Stromal cell of bone marrow (primary cell): ENCODE results near the gene ZNF665.
"Not testable (repeated sequence)": the region's sequence is repeated elsewhere in the genome, so short reads cannot be mapped to it uniquely, and the experiment has no call there.

Experiments used
- DNase-seq: peaks from one replicate; pipeline ENCODE4 v3.0.0-alpha.2; 2012; ENCODE audit warnings: low read depth

The ZNF665 gene

DNA sequence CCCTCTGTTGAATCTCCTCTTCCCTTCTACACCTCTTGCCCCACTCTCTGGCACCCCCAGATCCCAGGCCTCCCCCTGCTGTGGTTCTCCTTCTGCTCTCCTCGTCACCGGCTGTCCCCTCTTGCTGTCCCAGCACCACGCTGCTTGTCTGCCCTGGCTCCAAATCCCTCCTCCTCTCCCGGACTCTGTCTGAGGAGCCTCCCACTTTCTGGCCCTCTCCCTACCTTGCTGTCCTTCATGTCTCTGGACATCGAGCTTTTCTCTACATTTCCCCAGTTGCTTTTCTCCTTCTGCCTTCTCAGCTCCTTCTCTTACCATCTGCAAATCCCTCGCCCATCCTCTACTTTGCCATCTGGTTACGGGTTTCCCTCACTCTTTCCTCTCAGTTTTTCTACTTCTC, 35.5 kb downstream of the ZNF665 start:
- DNase-seq, result no peak

DNA sequence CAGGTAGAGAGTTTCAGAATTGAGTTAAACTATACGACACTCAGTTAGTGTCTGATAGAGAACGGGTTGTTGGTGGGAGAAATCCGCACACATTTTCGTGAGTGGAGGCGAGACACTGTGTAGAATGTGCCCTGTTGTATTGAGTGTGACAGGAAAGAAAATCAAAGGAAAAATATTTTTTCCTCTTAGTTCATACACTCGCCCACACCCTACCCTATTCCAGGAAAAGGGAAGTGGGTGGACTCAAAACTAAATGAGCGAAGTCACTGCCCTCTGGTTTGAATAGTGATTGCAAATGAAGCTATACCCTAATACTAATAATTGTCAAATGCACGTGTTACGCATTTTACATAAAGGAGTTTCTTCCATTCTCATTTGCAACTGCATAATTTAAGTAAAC, 36.3 kb downstream of the ZNF665 start:
- no peak for DNase-seq

DNA sequence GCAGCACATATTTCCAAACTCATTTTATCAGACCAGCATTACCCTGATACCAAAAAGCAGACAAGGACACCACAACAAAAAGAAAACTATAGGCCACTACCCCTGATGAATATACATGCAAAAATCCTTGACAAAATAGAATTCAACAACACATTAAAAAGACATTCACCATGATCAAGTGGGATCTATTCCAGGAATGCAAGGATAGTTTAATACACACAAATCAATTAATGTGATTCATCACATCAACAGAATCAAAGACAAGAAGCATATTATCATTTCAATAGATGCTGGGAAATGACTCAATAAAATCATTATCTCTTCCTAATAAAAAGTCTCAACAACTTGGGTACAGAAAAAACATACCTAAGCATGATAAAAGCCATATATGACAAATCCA, 45.5 kb downstream of the ZNF665 start:
- no peak for DNase-seq

DNA sequence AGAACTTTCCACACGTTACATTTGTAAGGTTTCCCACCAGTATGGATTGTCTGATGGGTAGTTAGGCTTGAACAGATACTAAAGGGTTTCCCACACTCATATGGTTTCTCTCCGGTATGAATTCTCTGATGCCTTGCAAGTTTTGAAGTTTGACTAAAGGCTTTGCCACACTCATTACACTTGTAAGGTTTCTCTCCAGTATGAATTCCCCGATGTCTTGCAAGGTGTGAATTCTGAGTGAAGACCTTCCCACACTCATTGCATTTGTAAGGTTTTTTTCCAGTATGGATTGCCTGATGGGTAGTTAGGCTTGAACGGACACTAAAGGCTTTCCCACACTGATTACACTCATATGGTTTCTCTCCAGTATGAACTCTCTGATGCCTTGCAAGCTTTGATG, 52.8 kb downstream of the ZNF665 start:
- DNase-seq, result no peak

DNA sequence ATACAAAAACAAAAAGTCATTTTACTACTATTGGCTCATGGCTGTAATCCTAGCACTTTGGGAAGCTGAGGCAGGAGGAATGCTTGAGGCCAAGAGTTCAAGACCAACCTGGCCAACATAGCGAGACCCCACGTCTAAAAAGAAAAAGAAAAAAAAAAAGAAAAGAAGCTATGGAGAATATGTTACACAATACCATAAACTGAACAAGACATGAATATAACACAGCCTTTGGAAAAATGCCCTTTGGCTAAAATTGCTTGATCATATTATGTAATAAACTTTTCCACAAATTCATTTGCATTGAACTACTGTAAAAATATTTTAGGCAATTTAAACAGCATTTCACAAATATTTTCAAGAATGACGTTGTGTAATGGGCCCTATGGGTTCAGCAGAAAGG, 56.7 kb downstream of the ZNF665 start:
- DNase-seq, result no peak

DNA sequence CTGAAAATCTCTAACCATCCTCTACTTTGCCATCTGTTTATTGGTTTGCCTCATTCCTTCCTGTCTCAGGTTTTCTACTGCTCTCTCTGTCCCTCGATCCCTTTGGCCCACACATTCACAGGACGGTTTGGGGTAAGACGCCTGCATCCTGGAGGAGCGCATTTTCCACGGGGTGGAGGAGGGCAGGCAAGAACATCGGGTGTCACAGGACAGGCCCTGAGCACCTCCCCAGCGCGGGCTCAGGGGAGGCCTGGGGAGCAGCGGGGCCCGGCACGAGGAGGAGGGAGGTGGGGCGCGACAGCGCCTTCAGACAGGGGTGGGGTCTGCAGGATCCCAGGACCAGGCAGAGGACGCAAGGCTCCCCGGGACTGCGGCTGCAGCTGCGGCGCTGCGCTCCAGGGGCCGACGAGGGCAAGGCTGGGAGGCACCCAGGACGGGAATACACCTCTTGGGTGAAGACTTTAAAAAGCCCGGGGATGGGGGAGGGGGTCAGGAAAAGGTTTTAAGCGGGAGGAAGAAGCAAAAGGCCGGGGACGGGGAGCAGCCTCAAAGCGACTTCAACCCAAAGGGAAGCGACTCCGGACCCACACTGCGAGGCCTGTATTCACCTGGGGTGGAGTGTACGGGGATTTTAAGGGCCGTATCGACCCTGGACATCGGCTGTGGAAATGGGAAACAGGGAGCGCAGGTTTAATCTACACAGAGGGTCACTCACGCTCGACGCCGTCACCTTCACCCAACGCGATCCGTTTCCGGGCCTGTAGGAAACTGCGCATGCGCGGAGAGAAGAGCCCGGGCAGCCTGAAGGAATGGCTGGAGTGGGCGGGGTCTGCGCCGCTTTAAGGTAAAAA, 60.8 kb downstream of the ZNF665 start, which contains the start of gene ZNF415:
TSS of gene ZNF415 (minus strand) at position 770 of the 851 bp plus-strand sequence. CDS start 10,234 bp downstream, outside the sequence.
- DNase-seq, result peak; percentile 67

DNA sequence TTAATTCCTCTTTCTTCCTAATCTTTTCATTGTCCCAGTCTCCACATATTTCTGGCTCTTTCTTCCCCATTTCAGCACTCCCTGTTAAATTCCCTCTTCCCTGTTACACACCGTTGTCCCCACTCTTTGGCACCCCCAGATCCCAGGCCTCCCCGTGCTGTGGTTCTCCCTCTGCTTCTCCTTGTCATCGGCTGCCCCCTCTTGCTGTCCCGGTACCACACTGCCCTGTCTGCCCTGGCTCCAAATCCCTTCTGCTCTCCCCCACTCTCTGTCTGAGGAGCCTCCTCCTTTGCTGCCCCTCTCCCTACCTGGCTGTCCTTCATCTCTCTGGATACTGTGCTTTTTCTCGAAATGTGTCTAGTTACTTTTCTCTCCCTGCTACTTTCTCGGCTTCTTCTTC, 61.4 kb downstream of the ZNF665 start:
- no peak for DNase-seq

DNA sequence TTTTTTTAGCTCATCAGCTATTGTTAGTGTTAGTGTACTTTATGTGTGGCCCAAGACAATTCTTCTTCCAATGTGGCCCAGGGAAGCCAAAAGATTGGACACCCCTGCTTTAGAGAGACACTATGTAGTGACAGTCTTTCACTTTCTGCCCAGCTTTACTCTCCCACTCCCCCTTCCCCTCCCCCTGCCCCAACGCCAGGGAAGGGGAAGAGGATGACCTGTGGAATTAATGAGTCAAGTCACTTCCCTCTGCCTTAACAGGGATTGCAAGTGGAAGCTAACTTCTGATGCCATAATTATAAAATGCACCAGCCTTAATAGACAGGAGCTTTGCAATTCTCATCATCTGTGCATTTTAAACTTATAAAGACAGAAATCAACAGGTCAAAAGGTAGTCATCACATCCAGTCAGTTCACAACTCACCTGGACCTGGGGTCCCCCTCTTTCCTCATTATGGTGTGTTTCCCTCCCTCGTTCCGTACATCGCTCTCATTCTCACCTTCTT, 62.0 kb downstream of the ZNF665 start:
- no peak for DNase-seq

DNA sequence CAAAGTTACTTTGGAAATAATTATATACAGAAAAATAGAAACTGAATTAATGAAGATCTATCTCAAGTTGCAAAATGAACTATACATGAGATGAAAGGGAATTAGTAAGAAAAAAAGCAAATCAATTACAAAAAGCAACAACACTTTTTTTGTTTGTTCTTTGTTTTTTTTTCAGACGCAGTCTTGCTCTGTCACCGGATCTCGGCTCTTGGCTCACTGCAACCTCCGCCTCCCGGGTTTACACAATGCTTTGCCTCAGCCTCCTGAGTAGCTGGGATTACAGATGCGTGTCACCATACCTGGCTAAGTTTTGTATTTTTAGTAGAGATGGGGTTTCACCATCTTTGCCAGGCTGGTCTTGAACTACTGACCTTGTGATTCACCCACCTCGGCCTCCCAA, 62.7 kb downstream of the ZNF665 start:
- DNase-seq, result no peak

DNA sequence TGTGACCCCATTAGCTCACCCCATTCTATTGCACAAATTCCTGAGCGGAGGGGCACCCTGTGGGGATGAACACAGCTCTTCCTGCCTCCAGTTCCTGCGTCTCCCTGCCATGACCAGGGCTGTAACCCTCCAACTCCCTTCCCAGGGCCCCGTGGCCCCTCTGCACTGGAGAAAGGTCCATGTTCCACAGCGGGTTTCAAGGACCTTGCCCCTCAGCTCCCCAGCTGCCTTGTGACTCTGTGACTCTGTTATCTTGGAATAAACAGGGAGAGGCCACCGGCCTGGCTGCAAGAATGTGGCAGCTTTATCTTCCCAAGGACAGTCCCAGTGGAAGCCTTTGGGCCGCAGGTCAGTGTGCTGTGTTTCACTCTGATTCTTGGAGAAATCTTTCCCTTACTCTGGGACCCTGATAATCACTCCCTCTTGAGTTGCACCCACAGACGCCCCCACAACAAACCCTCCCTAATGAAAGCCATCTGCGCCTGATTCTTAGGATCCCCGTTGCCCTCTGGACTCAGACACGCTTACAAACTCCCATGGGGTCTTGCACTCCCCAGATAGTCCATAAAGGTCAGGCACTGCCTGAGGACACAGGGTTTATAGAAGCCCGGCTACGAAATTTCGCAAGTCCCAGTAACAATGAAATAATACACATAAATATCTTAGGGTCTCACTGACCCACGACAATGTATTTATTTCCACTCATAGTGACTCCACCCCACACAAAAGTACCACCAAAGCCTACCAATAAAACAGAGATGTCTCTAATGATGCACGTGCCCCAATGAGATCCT, 66.2 kb downstream of the ZNF665 start:
- not testable (repeated sequence) for DNase-seq

DNA sequence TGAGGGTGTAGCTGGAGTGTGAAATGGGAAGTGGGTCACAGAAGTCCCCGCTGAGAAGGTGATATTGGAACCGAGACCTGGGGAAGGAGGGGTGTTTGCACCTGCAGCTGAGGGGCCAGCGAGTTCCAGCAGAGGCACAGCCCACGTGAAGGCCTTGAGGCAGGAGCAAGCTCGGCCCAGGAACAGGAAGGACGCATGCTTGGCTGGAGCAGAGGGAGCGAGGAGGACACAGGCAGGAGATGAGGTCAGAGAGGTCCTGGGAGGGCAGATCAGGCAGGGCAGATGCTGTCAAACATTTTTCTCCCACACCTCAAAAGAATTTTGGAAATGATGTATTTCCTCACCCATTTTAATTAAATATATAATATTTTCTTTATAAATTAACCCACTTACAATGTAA, 69.8 kb downstream of the ZNF665 start:
- no peak for DNase-seq
